Sigmoid colon (tissue), 4 donors: ENCODE results near the gene AAMP.

Experiments
- EP300 ChIP-seq, 4 donors: sonication (generic); formaldehyde crosslinking; IDR thresholded peaks; one replicate each; pipeline ENCODE4 v1.6.1; 2017; ENCODE audit warnings: antibody characterized with exemption in 4 of 4
- POLR2A ChIP-seq, 2 donors: fragments of 450-650 bp; IDR thresholded peaks; one replicate each; pipeline ENCODE4 v1.6.1; 2016; ENCODE audit warnings: antibody characterized with exemption in 2 of 2, mild to moderate bottlenecking in 2 of 2, moderate library complexity in 2 of 2
- POLR2AphosphoS5 ChIP-seq, 4 donors: sonication (generic); formaldehyde crosslinking; IDR thresholded peaks; one replicate each; pipeline ENCODE4 v1.6.1; 2017; ENCODE audit warnings: antibody characterized with exemption in 4 of 4
- TF ChIP-seq, protein P1 (sequence below), 4 experiments: fragments of 450-650 bp in 3 of 4; fragments of 200-600 bp in 1 of 4; IDR thresholded peaks; one replicate each; pipeline ENCODE4 v1.5.1; 2016 to 2019; ENCODE audit warnings: antibody characterized with exemption in 4 of 4, mild to moderate bottlenecking in 3 of 4, moderate library complexity in 2 of 4

DNA sequence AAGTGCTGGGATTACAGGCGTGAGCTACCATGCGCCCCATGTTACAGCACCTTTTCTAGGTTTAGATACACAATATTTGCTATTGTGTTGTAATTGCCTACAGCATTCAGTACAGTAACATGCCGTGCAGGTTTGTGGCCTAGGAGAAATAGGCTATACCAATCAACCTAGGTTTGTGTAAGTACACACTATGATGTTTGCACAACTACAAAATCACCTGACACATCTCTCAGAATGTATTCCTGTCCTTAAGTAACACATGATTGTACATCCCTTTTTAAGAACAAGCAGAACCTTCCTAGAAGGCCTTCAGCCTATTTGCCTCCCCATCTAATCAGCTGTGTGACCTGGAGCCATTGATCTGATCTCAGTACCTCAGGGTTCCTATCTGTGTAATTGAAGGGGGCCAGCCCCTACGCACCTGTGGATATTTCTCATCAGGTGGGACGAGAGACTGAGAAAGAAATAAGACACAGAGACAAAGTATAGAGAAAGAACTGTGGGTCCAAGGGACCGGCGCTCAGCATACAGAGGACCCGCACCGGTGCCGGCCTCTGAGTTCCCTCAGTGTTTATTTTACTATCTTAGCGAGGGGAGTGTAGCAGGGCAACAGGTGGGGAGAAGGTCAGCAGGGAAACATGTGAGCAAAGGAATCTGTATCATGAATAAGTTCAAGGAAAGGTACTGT is 41.1 kb upstream of the AAMP start:
- TF ChIP-seq, protein P1, sequence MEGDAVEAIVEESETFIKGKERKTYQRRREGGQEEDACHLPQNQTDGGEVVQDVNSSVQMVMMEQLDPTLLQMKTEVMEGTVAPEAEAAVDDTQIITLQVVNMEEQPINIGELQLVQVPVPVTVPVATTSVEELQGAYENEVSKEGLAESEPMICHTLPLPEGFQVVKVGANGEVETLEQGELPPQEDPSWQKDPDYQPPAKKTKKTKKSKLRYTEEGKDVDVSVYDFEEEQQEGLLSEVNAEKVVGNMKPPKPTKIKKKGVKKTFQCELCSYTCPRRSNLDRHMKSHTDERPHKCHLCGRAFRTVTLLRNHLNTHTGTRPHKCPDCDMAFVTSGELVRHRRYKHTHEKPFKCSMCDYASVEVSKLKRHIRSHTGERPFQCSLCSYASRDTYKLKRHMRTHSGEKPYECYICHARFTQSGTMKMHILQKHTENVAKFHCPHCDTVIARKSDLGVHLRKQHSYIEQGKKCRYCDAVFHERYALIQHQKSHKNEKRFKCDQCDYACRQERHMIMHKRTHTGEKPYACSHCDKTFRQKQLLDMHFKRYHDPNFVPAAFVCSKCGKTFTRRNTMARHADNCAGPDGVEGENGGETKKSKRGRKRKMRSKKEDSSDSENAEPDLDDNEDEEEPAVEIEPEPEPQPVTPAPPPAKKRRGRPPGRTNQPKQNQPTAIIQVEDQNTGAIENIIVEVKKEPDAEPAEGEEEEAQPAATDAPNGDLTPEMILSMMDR (IDR thresholded peaks at IDR 0.05): no peak
- TF ChIP-seq POLR2A (IDR thresholded peaks at IDR 0.05): no peak
- no peak for TF ChIP-seq EP300 (IDR thresholded peaks at IDR 0.05)
- TF ChIP-seq POLR2AphosphoS5 (IDR thresholded peaks at IDR 0.05): no peak
